T1000 (cell line): ENCODE results near the gene PRKCH.

ENCODE experiments used
- DNase-seq: peaks from one replicate; lab custom pipeline; 2025; ENCODE audit warnings: mixed read lengths; lab: John Stamatoyannopoulos, UW

The PRKCH gene

DNA sequence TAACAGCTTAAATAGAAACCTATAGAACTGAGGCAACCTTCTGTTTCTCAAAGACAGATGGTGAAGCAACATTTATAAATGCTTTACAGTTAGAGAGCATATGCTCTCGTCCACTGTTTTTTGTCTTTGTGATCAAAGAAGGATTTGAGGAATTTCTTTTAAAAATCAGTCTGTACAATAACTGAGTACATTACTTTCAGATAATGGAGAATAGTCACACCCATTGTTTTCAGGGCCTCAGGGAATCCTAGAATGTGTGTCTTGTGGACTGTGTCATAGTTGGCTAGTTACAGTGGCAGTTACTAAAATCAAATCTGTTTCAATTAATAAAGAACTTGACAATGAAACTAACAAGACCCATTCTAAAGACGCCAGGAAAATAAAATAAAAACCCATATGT is 107.9 kb downstream of the PRKCH start:
- DNase-seq, result no peak

DNA sequence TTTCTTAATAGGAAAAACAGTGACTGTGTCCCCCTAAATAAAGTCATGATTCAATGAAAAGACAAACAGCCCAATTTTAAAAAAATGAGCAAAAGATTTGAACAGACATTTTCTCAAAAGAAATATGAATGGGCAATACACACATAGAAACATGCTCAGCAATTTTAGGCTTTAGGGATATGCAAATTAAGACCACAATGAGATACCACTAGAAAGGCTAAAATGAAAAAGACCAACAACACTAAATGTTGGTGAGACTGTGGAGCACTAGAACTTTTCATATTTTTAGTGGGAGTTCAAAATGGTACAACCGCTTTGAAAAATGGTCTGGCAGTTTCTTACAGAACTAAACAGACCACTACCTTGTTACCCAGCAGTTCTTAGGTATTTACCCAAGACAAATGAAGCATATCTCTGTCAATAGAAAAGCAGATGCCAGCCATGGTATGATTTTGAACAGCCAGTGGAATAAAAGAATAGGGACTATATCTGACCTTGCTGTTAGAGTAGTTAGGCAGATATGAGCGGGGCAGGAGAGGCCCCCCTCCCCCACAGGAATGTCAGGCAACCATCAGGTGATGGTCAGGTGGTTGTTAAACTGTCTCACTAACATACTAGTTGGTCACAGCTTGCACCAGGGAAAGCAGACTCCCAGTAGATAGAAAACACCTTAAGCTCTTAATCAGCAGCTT is 108.8 kb downstream of the PRKCH start:
- DNase-seq, result no peak

DNA sequence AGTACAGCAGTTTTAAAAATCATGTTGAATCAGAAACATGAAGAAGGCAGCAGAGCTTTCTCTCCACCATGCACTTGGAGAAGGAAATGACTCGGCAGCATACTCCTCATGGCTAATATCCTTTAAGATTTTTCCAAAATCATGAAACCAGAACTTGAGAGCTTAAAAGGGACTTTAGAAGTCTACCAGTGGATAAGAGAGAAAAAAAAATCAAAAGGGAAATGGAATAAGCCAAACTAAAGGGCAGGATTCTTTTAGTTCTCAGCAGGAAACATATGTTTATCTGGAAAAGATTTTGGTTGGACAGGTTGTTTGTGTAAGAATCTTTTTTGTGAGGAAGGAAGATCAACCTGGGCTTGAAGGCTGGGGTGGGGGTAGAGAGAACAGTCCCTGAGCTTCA is 111.8 kb downstream of the PRKCH start:
- DNase-seq, result no peak

DNA sequence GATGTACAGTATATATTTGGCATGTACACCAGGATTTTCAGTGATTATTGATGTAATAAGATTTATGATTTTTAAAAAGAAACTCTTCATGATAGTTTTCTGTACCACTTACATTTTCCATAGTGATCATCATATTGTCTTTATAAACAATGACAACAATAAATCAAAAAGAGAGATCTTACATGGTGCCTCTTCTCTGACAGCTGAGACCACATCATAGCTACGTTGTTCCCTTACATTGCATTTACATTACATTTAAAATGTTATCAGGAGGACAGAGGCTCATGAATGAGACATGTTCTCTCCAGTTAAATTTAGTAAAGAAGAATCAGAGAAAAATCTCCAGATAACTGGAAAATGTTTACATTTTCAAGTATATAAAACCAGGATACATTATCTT is 112.4 kb downstream of the PRKCH start:
- DNase-seq, result no peak

DNA sequence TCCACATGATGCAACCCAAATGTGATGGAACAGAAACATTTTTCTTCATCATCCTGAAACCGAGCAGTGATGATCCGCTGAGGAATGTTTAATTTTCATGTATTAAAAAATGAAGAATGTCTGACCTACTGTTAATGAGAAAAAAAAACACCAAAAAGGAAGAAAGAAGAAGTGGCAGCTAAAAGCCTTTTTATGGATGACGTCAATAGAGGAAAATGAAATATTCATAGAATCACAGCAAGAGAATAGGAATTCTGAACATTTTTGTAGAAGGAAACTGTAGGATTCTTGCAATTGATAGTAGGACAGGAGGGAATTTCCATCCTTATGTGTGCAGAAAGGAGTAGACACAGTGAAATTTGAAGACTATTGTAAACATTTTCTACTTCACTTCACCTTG is 112.9 kb downstream of the PRKCH start:
- DNase-seq, result no peak

DNA sequence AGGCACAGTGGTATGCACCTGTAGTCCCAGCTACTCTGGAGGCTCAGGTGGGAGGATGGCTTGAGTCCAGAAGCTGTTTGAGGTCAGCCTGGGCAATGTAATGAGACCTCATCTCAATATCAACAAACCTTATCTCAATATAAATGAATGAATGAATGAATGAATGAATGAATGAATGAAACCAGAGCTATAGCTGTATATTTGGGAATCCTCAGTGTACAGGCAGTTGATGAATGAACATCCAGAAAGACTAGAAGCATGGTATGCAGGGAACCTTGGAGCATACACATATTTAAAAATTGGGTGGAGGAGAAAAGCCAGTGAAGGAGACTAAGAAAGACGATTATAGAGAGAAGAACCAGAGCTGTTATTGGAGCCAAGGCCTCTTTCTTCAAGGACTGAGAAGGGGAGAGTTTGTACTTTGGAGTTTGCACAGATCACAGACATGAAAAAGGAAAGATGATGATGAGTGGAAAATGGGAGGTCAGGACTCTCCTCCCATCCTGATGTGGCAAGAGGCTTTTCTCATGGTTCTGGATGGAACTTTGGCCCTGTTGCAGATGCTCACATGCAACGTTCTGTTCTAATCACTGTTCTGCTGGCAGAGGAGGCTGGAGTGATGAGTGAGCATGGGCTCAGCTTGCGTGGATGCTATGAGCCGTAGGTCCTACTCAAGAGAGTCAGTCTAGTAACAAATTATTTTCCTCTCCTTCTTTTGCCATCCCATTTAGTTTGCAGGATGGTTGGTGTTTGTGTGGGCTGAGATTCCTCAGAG is 114.4 kb downstream of the PRKCH start:
- no peak for DNase-seq

DNA sequence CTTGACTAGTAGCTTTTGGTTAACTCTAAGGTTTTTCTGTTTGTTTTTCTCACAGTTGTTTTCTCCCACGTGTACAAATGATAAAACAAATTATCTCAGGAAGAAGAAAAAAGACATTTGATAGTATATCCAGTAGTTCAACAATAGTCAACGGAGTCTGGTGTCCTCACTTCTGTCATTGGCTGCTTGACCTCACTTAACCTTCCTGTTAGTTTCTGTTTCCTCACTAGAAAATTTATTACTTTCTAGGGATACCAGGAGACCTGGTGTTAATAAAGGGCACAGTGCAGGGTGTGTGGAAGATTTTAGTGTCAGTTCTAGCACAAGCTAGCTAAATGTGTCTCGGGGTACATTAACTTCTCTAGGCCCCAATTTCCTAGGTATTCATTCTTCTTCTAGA is 116.0 kb downstream of the PRKCH start:
- DNase-seq, result no peak

DNA sequence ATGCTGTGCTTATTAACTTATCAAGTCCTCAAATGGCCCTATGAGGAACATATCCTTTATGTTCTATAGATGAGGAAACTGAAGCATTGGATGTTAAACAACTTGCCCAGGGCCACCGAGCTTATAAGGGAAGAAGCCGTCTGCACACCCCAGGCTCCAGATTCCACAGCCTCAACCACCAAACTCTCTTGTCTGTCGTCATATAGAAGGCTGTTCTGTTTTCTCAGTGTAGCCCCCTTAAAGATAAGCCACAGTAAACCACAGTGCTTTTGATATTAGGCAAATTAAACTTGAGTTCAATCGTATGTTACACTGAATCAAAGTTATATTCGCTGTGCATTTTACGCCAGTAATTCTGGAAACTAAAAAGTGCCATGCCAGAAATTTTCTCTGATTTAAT is 116.7 kb downstream of the PRKCH start:
- DNase-seq, result no peak

DNA sequence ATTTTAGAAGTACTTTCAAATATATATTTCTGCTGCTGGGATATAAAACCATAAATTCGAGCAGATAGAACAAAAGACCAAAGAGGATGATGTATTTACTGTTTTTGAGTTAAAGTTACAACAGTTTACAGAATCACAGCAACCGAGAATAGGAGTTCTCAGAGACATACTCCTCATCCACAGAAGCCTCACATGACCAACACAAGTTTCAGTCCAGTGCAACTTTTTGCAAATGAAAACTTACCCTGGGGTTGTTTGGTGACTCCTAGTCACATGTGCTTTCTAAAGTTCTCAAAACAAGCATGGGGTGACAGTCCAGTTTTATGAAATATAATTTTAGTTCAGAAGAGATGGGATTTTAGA is 117.1 kb downstream of the PRKCH start:
- no peak for DNase-seq

DNA sequence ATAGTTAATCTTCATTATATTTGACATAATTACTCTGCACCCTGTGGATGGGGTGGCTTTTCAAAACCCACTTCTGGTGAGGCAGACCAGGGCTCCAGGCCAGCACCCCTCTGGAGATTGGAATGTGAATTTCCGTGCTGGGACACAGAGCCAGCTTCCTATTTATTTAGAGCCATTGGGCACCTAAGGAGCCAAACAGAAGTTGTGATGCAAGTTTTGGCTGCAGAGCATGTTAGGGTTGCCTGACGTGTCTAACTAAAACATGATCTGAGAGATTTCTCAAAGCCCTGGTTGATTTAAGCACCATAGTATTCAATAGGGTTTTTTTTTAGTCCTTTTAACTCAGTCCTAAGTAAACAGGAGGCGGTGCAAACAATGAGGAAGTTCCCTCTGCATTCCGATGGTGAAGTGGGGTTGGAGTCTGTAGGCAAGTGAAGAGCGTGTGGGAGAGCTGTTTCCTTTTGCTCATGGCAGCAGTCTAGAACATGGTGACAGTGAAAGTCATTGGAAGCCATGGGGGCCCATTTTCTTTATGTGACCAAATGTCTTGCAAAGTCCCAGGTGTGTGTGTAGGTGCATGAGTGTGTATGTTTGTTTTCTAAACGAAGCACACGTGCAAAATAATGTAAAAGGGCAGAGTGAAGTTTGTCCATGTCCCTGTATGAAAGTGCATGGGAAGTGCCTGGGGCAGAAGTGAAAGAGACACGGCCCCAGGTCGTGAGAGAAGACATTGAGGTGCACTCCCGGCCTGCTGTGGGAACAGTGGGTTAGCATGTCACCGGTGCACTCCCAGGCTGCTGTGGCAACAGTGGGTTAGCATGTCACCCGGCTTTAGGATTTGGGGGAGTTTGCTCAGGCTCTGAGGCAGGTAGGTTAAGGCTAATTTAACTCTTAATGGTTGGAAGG is 117.7 kb downstream of the PRKCH start:
- no peak for DNase-seq

DNA sequence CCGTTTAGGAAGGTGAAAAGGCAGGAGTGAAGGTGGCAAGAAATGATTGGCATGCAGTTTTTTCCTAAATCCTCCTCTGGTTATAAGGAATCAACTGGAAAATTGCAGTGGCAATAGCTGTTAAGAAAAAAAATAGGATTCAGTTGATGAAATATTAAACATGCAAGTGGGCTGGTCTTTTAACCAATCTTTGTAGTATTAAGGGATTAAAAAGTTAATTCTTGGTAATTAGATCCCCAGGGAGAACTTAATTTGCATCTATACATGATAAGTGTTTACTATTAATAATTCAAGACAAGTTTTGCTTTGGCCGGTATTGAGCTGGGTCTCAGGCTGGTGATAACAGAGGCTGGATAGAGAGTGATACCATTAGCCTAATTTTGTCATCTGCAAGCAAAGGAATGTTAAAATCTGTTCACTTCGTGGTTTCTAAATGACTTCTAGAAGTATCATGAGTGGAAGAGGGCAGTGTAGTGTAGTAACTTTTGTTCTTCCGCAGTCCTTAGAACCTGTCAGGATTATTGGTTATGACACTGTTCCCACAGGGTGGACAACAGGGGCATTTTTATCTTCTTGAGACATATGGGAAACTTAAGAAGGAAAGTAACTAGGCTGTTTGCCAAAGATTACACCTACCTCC is 118.5 kb downstream of the PRKCH start:
- no peak for DNase-seq

DNA sequence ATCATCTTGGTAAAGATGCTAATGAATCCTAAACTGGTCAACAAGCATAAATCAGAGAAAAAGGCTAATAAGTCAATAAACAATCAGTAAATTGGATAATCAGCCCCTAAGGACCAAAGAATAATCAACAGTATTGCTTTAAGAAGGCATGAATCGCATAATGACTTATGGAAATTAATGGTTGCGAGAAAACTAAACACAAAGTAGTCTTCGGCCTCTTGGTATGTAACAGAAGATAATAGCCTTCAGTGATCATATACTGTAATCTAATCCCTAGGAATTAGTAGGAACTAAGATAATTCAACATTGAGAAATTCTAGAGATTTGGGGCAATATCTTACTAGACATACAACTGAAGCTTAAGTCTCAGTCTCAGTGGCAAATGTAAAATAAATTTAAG is 122.1 kb downstream of the PRKCH start:
- DNase-seq, result no peak

DNA sequence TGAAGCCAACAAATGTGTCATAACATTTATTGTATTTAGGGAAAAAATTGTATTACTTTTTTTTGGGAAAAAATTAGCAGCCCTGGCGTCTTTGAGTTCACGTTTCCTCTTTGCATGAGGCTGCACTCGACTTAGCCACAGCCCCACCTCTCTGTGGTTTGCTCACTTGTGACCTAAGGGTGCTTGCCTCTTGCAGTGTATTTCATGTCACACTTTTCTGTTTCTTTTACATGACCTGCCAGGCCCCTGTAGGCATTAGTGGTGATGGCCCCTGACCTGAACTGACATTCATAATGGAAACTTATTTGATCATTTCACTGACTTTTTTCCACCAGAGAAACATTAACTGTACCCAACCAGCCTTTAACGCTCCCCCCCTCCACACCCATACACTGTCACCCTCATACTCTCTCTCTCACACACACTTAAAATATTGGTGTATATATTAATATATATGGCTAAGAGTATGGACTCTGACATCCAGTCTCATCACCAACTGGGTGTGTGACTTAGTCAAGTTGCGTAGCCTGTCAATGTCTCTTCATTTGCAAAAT is 122.9 kb downstream of the PRKCH start:
- DNase-seq, result no peak

DNA sequence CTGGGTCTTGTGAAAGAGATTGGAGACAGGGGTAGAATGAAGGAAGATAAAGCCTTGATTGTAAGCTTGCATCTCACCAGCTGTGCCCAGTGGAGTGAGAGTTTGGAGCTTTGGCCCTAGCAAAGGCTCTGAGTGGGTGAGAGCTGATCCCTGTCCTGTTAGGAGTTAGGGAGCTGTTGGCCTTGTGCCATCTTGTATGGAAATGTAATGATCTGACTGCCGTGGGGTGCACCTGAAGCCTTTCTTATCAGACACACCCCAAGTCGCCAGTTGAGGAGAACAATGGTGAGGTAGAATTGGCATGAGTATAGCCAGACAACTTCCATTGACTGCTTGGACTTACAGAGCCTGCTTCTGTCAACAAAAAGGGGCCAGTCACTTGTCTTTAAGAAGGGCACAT is 130.1 kb downstream of the PRKCH start:
- no peak for DNase-seq

DNA sequence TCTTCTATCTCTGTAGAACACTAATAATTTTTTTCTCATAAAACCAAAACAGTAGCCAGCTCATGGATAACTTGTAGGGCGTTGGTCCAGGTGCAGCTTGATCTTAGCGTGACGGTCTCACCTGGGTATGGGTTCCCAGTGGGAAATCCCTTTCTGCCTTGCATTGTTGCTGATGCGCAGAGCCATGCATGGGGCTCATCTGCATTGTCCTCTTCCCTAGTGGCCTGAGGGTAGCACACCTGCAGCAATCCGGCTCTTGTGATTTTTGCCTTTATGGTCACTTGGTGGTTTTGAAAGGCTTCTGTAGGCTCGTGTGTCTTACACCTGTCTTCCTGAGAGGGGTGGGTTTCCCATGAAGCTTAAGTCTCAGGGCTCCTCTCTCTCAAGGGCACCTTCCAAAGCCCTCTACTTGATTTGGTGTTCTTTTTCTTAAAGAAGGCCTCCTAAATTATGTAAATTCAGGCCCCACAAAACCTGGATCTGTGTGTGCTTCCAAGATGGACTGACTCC is 130.6 kb downstream of the PRKCH start:
- no peak for DNase-seq

DNA sequence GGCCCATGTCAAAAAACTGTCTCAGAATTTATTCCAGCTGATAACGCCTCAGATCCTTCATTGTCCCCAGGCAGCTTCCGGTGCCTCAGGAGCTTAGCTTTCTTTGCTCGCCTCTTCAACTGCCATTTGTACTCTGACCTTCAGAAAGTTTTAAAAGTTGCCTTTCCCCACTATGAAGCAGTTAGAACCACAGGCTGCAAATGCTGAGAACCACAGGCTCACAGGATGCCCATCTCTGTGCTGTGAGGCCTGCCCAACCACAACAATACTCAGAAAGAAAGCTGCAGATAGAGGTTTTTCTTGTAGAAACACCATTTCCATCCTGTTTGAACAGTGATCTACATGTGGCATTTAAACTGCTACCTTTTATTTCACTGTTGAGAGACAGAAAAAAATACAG is 131.1 kb downstream of the PRKCH start:
- no peak for DNase-seq

DNA sequence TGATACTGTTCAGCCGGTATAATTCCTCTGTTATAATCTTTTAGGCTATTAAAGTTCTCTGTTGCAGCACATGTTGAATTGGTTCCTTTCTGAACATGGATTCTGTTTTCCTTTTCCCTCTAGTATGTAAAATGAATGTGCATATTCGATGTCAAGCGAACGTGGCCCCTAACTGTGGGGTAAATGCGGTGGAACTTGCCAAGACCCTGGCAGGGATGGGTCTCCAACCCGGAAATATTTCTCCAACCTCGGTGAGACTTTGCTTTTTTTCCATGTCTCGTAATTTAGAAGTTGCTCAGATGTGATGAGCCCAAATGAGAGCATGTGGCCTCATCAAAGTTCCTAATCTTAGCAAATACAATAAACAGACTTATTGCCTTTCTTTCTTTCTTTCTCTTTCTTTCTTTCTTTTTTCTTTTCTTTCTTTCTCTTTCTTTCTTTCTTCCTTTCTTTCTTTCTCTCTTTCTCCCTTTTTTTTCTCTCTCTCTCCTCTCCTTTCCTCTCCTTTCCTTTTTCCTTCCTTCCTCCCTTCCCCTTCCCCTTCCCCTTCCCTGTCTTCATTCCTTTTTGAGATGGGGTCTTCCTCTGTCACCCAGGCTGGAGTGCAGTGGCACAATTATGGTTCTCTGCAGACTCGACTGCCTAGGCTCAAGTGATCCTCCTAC is 131.9 kb downstream of the PRKCH start:
- no peak for DNase-seq

DNA sequence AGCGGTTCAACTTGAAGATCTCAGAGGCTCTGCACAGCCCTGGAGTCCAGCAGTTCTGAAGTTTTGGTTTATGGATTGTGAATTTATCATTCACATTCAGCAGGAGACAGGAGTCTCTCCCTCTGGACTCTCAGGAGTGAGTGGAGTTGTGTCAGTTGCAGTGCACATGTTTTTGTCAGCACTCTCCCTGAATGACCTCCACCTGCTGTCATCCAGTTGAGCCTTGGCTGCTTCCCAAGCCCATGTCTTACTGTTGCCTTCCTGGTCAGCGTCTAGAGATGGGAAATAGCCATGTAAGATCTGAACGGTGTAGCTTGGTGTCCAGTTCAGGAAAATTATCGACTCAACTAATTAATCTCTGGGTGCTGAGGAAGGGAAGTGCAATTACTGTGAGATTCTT is 133.2 kb downstream of the PRKCH start:
- no peak for DNase-seq

DNA sequence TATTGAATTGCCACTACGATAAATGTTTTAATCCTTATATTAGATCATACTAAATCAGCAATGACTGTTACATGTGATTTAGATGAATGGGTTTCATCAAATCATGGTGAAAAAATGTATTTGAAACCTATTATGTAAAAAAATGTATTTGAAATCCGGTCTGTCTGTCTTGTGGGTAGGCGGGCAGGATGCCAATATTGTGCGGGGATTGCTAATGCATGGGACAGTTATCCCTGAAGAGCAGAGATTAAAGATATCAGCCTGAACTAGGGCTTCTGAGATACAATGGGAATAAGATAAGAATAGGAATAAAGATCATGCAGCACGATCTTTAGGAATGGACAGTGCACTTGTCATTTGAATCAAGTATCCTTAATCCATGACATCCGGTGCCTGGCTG is 134.0 kb downstream of the PRKCH start:
- no peak for DNase-seq

DNA sequence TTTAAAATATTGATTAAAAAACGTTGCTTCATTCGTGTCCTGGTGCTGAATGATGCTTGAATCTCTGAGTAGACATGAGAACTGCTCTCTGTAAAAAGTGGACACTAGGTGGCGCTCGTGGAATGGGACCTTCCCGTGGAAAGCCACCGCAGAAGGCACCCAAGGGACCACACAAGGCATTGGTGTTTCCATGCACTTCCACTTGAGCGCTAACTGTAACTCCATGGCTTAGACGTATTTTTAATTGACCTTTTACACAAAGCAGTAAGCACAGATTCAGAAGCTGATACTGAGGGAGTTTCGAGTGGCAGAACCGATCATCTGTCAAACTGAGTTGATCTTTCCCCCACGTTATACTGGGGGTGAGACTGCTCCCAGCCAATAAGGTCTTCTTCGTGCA is 135.3 kb downstream of the PRKCH start:
- DNase-seq, result peak; percentile 50

DNA sequence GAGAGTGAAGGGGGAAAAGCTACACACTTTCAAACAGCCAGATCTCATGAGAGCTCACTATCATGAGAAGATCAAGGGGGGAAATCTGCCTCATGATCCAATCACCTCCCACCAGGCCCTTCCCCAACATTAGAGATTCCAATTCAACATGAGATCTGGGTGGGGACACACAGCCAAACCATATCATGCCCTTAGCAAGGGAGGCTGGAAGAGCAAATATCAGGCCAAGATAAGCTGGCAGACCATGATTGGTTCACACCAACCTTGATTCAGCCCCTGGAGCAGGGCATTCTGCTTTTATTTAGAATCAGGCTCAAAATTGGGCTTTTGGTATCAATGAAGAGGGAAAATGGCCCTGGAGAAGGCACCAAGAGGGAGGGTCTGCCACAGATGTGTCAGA is 137.4 kb downstream of the PRKCH start:
- no peak for DNase-seq
